Embryonic facial prominence (tissue), 1 donor: ENCODE measurements around the gene ATP8B4.
A peak's percentile ranks its signal among the peaks of the same experiment; 100 is the strongest.

ENCODE experiments used
- DNase-seq: peaks from one replicate; pipeline ENCODE4 v3.0.0-alpha.2; 2016; ENCODE audit errors: extremely low spot score

ATP8B4 gene

GRCh38 chr15:50064673-50065072 is 54.4 kb downstream of the ATP8B4 start:
- DNase-seq = no peak

DNA sequence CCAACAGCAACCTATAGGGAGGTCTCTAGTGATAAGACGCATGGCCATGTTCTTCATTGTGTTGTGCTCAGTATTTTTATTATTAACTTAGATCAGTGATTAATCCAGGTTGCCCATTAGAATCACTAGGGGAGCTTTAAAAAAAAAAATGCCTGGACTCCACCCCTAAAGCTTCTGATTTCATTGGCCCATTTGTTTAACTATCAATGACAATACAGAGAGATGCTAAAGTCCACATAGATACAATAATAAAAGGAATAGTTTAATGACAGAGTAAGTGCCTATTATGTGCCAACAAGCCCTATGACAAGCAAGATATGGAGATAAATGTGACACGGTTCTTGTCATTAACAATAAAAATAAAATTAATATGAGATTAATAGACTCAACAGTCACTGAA is 55.8 kb downstream of the ATP8B4 start:
- no peak for DNase-seq

DNA sequence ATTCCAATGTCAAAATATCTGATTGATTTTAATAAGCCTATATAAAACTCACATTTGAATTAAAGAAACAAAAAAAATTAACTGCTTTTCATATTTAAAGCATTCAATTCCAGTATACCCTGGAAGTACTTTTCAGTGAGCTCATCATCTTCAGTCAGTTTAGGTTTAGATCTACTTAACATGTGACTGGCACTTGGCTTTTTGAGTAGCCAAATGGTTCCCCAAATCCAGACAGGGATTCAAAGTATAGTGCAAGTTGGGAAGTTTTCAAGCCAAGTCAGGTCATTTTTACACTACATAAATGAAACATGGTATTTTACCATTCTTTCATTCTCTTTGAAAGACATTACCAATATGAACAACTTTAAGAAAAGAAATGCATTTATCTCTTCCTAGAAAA is 57.5 kb downstream of the ATP8B4 start:
- no peak for DNase-seq

DNA sequence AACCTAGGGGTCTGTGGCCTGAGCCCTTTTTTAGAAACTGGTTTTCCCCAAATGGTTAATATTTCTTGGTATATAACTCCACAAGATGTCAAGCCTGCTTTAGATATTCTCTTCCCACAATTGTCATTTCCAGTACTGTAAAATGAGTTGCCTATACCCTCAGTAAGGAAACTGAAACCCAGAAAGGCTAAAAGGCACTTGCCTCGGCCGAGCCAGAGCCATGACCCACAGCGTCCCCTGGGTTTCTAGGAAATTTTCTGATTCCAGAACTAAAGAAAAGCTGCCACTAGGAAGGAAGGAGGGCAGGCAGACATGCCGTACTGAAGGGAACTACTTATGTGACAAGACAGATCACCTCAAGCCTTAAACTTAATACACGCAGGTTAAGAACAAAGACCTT is 59.1 kb downstream of the ATP8B4 start:
- DNase-seq = no peak

- DNase-seq = no peak
These were observed 59.7 kb downstream of the ATP8B4 start for GRCh38 chr15:50059203-50059772.

GRCh38 chr15:50057905-50058639 is 61.0 kb downstream of the ATP8B4 start:
- no peak for DNase-seq

DNA sequence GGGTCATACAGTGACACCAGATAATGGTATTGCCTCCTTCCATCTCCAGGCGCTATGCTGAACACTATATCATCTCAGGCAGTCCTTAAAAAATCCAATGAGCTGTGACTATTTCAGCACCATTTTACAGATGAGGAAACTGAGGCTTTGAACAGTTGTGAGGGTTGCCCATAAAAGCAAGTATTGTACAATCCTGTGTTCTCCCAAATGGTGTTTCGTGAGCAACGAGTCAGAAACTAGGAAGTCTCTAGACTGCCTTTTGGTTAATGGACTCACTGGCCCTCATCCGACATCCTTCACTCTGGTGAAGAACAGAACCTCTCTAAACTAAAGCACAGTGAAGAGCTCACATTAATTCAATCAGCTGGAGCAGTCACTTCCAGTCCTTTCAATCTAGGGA is 61.8 kb downstream of the ATP8B4 start:
- no peak for DNase-seq

DNA sequence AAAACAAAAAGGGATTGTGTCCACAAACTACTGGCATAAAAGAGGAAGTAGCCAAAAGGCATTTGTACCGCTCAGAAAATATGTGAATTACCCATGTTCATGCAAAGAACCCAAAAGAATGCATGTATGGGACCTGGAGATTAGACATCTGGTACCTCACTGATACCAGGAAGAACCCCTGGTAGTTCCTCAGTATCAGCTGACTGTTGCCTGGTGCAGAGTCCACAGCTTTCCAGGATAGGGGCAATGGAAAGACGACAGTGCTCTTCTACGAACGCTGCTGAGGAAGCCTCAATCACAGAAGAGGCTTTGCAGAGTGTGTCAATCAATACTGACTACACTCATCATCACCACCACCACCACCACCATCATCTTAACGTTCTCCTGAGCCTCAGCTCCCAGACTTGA is 63.3 kb downstream of the ATP8B4 start:
- no peak for DNase-seq

DNA sequence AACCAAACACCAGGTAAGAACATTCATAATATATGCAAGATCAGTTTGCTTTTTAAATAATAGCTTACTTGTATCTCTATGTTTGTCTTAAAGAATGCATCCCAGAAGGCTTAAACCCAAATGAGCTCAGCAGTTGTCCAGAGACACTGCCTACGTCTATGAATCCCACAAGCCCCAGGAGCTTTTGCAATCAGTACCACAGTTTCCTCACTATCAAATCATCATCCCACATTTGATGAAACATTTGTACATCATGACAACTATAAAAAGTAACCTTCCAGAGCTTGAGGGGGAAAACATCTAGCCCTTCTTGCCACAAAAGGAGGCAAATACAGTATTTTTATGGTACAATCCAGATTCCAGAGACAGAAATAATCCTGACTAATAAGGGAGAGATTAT is 63.7 kb downstream of the ATP8B4 start:
- no peak for DNase-seq

DNA sequence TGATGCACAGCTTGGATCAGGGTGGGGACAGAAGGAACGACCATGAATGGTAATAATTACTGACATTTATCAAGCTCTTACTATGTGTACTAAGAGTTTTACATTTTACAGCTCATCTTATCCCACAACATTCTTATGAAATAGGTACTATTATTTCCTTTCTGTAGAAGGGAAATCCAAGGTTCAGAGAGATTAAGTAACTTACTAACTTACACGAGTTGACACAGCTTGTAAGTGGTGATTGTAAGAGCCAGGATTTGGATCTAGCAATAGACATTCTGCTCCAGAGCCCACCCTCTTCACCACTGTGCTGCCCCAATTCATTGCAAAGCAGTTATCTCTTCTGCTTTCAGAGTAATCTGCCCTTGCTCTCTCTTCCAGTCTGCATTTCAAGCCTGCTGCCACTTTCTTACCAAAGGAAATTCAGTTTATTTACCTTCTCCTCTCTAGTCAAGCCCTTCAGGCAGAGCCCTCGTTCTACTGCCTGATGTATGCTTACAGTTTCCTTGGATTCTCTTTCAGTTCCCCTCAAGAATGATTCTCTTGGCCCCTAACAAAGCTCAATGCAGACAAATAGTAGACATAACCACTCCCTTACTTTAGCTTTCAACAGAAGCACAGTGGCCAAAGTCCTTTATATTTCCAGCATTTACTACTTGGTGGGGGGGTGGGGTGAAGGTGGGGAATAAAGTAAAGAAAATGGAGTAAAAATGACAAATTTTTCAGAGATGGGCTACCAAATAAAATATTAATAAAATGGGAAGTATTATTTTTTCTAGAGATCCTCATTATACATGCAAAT is 65.8 kb downstream of the ATP8B4 start:
- DNase-seq = no peak

- peak; percentile 68 for DNase-seq
These were observed 67.1 kb downstream of the ATP8B4 start for GRCh38 chr15:50051811-50052419.

GRCh38 chr15:50050986-50051743 is 67.9 kb downstream of the ATP8B4 start:
- no peak for DNase-seq

GRCh38 chr15:50049871-50050270 is 69.2 kb downstream of the ATP8B4 start:
- no peak for DNase-seq

DNA sequence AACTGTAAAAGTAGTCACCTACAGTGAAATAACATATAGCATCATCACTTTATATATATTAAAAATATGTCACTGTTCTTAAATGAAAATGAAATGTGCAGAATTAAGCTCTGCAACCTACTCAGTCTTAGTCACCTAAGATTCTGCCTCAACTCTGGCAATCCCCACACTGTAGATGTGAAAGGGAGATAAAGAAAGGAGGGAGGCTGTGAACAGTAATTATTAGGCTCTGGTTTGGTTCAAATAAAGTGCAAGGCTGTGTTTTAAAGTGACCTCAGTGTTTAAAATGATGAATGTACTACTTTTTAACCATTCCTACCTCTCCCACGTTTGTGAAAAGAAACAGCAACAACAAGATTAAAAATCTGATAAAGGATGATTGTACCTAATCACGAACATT is 72.2 kb downstream of the ATP8B4 start:
- no peak for DNase-seq

DNA sequence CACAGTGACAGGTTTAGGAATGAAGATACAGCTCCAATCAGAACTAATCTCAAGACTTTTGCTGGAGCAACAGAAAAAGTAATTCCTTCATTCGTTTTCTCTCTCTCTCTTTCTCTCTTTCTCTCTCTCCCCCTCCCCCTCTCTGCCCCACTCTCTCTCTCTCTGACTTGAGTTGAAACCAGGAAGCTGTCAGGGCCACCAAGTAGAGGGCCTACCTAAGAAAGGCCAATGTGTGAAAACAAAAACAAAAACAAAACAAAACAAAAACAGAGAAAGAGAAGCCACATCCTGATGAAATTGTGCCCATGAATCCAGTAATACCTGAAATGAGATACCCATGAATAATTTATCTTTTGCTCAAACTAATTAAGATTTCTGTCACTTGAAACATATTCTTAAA is 72.9 kb downstream of the ATP8B4 start:
- no peak for DNase-seq

- DNase-seq = no peak
These were observed 74.1 kb downstream of the ATP8B4 start for GRCh38 chr15:50044904-50045303.

DNA sequence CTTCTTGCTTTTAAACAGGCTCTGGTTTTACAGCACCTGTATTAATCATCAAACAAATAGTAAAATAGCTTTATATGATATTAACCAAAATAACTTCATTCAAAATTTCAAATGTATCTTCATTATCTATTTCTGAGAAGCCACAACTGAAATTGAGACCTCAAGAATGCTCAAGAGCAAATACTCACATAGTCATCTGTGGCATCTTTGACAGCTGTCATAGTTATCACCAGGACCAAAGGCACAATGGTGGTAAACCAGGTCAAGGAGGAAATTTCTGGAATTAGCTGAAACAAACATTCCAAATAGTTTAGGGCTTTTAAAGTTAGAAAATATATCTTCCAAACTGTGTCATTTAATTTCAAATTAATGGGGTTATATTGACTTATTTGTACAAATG is 74.6 kb downstream of the ATP8B4 start:
- DNase-seq = no peak

DNA sequence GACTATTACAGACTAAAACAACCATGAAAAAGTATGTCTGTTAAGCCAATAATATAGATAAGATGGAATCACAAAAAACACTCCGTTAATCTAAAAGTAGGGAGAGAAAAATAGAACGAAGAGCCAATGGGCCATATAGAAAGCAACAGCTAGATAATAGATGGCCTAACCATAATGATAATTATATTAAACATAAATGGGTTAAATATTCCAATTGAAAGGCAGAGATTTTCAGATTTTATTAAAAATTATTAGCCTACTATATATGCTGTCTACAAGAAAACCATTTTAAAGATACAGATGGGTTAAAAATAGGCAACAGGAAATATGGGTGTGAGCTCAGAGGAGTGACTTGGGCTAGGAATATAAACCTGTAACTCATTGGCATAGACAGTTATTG is 76.3 kb downstream of the ATP8B4 start:
- no peak for DNase-seq

GRCh38 chr15:50030456-50030855 is 88.6 kb downstream of the ATP8B4 start:
- no peak for DNase-seq

GRCh38 chr15:50028326-50028725 is 90.7 kb downstream of the ATP8B4 start:
- no peak for DNase-seq

DNA sequence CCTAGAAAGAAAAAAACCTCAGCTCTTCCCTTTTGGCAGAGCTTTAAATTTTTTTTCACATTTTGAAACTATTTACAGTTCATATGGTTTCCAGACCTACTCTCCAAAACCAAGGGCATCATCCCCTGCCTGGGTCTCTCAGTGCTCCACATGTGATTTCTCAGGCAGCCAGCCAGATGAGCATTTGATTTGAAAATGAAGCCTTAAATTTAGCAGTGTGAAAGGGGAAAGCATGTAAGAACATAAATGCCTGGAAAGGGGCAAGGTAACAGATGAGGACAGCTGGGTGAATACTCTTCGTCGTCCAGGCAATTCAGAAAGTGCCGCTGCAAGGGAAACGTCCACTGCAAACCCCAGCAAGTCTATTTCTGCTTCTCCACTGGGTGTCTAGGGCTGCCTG is 94.8 kb downstream of the ATP8B4 start:
- peak; percentile 45 for DNase-seq

DNA sequence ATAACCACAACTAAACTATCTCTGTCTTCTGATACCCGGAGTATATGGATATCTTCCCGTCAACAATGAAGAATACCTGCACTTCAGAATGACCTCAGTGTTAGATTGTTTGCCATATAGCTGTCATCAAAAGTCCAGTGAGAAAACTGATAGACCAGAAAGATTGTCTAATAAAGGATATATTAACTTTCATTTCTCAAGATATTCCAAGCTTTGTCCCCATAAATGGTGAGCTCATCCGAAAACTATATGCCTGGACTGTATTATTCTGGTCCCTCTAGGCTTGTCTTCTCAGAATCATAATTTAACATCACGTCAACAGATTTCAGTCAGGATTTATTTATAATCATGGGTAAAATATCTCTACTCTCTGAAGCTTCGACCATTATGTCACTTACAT is 100.5 kb downstream of the ATP8B4 start:
- no peak for DNase-seq
